NAMALWA (cell line): ENCODE data around the gene LINC01488.

Experiments
- DNase-seq: peaks from one replicate; pipeline ENCODE4 v3.0.0-alpha.2; 2015; ENCODE audit warnings: low spot score

LINC01488 gene

GRCh38 chr11:69446108-69446507 lies 35.4 kb upstream of the LINC01488 start:
- no peak for DNase-seq

- no peak for DNase-seq
Observed at GRCh38 chr11:69447786-69448185, 33.7 kb upstream of the LINC01488 start.

- DNase-seq: no peak
Observed at GRCh38 chr11:69448471-69449284, 32.8 kb upstream of the LINC01488 start.

GRCh38 chr11:69449320-69450063 lies 32.0 kb upstream of the LINC01488 start:
- no peak for DNase-seq

GRCh38 chr11:69450064-69450856 lies 31.2 kb upstream of the LINC01488 start:
- DNase-seq: no peak

GRCh38 chr11:69450857-69451220 lies 30.6 kb upstream of the LINC01488 start:
- DNase-seq: no peak

- DNase-seq: no peak
Observed at GRCh38 chr11:69451289-69451688, 30.2 kb upstream of the LINC01488 start.

GRCh38 chr11:69452206-69452987 lies 29.1 kb upstream of the LINC01488 start:
- no peak for DNase-seq

- no peak for DNase-seq
Observed at GRCh38 chr11:69453151-69453550, 28.3 kb upstream of the LINC01488 start.

GRCh38 chr11:69454018-69454417 lies 27.4 kb upstream of the LINC01488 start:
- DNase-seq: no peak

GRCh38 chr11:69455969-69456368 lies 25.5 kb upstream of the LINC01488 start:
- DNase-seq: no peak

- no peak for DNase-seq
Observed at GRCh38 chr11:69456712-69457111, 24.8 kb upstream of the LINC01488 start.

- DNase-seq: no peak
Observed at GRCh38 chr11:69459848-69460539, 21.5 kb upstream of the LINC01488 start.

- no peak for DNase-seq
Observed at GRCh38 chr11:69460540-69461257, 20.8 kb upstream of the LINC01488 start.

GRCh38 chr11:69461272-69461962 lies 20.0 kb upstream of the LINC01488 start:
- no peak for DNase-seq

- DNase-seq: no peak
Observed at GRCh38 chr11:69462106-69462951, 19.1 kb upstream of the LINC01488 start.

GRCh38 chr11:69463181-69463994 lies 18.1 kb upstream of the LINC01488 start:
- DNase-seq: no peak
